Mesothelial cell of epicardium (in vitro differentiated cells): ENCODE data around the gene GNL3. TPM values are rescaled to one million over a fixed set of nuclear protein-coding genes. Genes with fewer than 3 reads are reported as not detected.
"Not testable (repeated sequence)": the region's sequence is repeated elsewhere in the genome, so short reads cannot be mapped to it uniquely, and the experiment has no call there.

Source experiments
- DNase-seq, 2 experiments: peaks; one replicate each; pipeline ENCODE4 v3.0.0; 2021; ENCODE audit warnings: low spot score in 2 of 2; ENCODE audit not compliant: unreplicated experiment in 2 of 2
- H3K27ac Mint-ChIP-seq: 2 replicates; pipeline ENCODE4 v1.8.0; 2021; ENCODE audit warnings: mixed read lengths
- H3K27me3 Mint-ChIP-seq: 2 replicates; pipeline ENCODE4 v1.8.0; 2021; ENCODE audit warnings: low read depth, mixed read lengths
- H3K36me3 Mint-ChIP-seq: 2 replicates; pipeline ENCODE4 v1.8.0; 2021; ENCODE audit warnings: mixed read lengths
- H3K4me1 Mint-ChIP-seq: 2 replicates; pipeline ENCODE4 v1.8.0; 2021; ENCODE audit warnings: mixed read lengths
- H3K4me3 Mint-ChIP-seq: 2 replicates; pipeline ENCODE4 v1.8.0; 2021; ENCODE audit warnings: mild to moderate bottlenecking, moderate library complexity, mixed read lengths
- H3K9me3 Mint-ChIP-seq: 2 replicates; pipeline ENCODE4 v1.8.0; 2021; ENCODE audit warnings: mixed read lengths
- CTCF ChIP-seq: fragments of 200-600 bp; sonication (generic); IDR thresholded peaks from one replicate; pipeline ENCODE4 v1.5.0; 2021; ENCODE audit warnings: antibody characterized with exemption; ENCODE audit not compliant: unreplicated experiment
- total RNA-seq: library from RNA; stranded (reverse); gene quantifications from 3 replicates; pipeline ENCODE4 v1.2.1, GENCODE V29; 2021

The GNL3 gene
- total RNA-seq, 1 donor from 2014 or later = 116 TPM

- TF ChIP-seq CTCF = no peak
- no peaks in the 10 kb centered on the region for H3K27me3 Mint-ChIP-seq
- no peaks in the 10 kb centered on the region for H3K4me1 Mint-ChIP-seq
- peaks cover 4% of the 10 kb centered on the region for H3K9me3 Mint-ChIP-seq
- no peak overlapping the region for H3K27ac Mint-ChIP-seq
- peaks cover 30% of the 10 kb centered on the region for H3K36me3 Mint-ChIP-seq
- no peak overlapping the region for H3K4me3 Mint-ChIP-seq
- no peak for DNase-seq
Observed at GRCh38 chr3:52719618-52720017, 33.8 kb downstream of the GNL3 start.

DNA sequence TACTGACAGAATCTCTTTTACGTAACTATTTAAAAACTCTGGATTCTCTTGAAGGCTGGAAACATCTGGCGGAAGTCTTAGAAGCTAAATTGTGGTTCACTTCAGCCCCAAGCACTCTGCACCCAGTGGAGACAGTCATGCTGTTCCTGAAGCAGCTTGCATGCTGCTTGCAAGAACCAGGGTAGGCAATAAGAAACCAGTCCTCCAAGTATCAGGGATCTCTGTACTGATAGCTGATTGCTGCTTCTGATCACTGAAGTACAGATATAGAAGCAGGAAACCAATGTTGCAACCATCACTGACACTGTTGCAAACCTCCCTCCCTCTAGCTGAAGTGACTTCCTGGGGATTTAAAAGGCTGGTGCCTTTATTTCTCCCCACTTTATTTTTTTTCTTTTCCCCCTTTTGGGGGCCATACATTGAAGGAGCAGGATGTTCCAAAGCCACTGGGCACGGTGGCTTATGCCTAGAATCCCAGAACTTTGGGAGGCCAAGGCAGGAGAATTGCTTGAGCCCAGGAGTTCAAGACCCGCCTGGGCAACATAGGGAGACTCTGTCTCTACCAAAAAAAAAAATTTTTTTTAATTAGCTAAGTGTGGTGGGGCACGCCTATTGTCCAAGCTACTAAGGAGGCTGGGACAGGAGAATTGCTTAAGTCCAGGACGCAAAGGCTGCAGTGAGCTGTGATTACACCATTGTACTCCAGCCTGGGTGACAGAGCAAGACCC lies 35.3 kb downstream of the GNL3 start:
- Mint-ChIP-seq H3K4me3 (no peak overlapping the region), H3K9me3 (peaks cover 9% of the 10 kb centered on the region), H3K27me3 (no peaks in the 10 kb centered on the region), H3K36me3 (peaks cover 35% of the 10 kb centered on the region), H3K4me1 (no peaks in the 10 kb centered on the region), H3K27ac (no peak overlapping the region)
- no peak for TF ChIP-seq CTCF
- DNase-seq = no peak

GRCh38 chr3:52721730-52722008 lies 35.8 kb downstream of the GNL3 start:
- Mint-ChIP-seq H3K27me3 (no peaks in the 10 kb centered on the region), H3K36me3 (peaks cover 35% of the 10 kb centered on the region), H3K4me3 (no peak overlapping the region), H3K9me3 (peaks cover 10% of the 10 kb centered on the region), H3K4me1 (no peaks in the 10 kb centered on the region), H3K27ac (no peak overlapping the region)
- no peak for TF ChIP-seq CTCF
- no peak for DNase-seq

DNA sequence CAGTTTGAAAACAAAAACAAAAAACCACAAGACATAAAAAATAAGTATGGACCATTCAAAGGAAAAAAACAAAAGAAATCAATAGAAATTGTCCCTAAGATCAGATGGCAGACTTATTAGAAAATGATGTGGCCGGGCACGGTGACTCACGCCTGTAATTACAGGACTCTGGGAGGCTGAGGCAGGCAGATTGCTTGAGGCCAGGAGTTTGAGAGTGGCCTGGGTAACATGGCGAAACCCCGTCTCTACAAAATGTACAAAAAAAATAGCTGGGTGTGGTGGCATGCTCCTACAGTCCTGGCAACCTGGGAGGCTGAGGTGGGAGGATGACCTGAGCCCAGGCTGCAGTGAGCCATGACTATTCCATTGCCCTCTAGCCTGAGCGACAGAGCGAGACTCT lies 36.7 kb downstream of the GNL3 start:
- no peak for DNase-seq
- Mint-ChIP-seq H3K4me3 (no peak overlapping the region), H3K36me3 (peaks cover 40% of the 10 kb centered on the region), H3K4me1 (no peaks in the 10 kb centered on the region), H3K27me3 (no peaks in the 10 kb centered on the region), H3K27ac (no peak overlapping the region), H3K9me3 (peaks cover 10% of the 10 kb centered on the region)
- TF ChIP-seq CTCF = no peak

DNA sequence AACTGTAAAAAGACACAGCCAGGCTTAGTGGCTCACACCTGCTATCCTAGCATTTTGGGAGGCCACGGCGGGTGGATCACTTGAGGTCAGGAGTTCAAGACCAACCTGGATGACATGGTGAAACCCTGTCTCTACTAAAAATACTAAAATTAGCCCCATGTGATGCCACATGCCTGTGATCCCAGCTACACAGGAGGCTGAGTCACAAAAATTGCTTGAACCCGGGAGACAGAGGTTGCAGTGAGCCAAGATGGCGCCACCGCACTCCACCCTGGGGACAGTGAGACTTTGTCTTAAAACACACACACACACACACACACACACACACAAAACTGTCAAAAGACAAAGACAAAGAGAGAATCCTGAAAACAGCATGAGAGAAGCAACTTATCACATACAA lies 38.1 kb downstream of the GNL3 start:
- TF ChIP-seq CTCF = no peak
- peaks cover 16% of the 10 kb centered on the region for H3K9me3 Mint-ChIP-seq
- H3K36me3 Mint-ChIP-seq = peaks cover 49% of the 10 kb centered on the region
- no peaks in the 10 kb centered on the region for H3K4me1 Mint-ChIP-seq
- no peaks in the 10 kb centered on the region for H3K27me3 Mint-ChIP-seq
- no peak overlapping the region for H3K4me3 Mint-ChIP-seq
- no peak for DNase-seq
- no peak overlapping the region for H3K27ac Mint-ChIP-seq

DNA sequence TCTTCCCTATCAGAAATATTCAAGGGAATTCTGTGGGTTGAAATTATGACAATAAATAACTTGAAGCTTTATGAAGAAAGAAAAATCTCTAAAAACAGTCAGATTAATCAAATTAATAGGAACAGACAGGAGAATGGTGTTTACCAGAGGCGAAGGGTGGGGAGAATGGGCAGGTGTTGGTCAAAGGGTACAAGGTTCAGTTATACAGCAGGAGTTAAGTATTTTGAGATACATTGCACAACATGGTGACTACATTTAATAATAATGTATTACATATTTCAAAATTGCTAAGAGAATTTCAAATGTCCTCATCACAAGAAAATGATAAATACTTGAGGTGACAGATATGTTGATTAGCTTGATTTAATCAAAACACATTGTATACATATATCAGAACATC lies 38.7 kb downstream of the GNL3 start:
- Mint-ChIP-seq H3K9me3 (peaks cover 19% of the 10 kb centered on the region), H3K27me3 (no peaks in the 10 kb centered on the region), H3K4me1 (no peaks in the 10 kb centered on the region), H3K36me3 (peaks cover 48% of the 10 kb centered on the region), H3K4me3 (no peak overlapping the region), H3K27ac (no peak overlapping the region)
- no peak for DNase-seq
- no peak for TF ChIP-seq CTCF

DNA sequence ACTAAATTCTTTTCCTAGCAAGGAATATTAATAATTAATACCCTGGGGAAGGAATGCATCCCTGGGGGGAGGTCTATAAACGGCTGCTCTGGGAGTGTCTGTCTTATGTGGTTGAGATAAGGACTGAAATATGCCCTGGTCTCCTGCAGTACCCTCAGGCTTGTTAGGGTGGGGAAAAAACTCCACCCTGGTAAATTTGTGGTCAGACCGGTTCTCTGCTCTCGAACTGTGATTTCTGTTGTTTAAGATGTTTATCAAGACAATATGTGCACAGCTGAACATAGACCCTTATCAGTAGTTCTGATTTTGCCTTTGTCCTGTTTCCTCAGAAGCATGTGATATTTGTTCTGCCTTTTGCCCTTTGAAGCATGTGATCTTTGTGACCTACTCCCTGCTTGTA lies 42.9 kb downstream of the GNL3 start:
- not testable (repeated sequence) for H3K4me3 Mint-ChIP-seq, DNase-seq, H3K27ac Mint-ChIP-seq, H3K27me3 Mint-ChIP-seq, H3K4me1 Mint-ChIP-seq
- Mint-ChIP-seq H3K36me3 (peaks cover 69% of the 10 kb centered on the region), H3K9me3 (peaks cover 37% of the 10 kb centered on the region)
